ENCODE data around the gene TBC1D4.

- no peak for TF ChIP-seq POLR2A (IDR thresholded peaks at IDR 0.05)
- no peak for TF ChIP-seq CTCF (IDR thresholded peaks at IDR 0.05)
- TF ChIP-seq EP300 (IDR thresholded peaks at IDR 0.05) = no peak
These were observed 71.8 kb downstream of the TBC1D4 start for GRCh38 chr13:75410207-75410606.
